CD4-positive, alpha-beta T cell treated with Interleukin-15 for 1 hour (primary cell): Measurements from ENCODE around the gene SFXN3.
A peak's percentile ranks its signal among the peaks of the same experiment; 100 is the strongest.

Experiments used
- DNase-seq: peaks from one replicate; pipeline ENCODE4 v3.0.0-alpha.2; 2020

SFXN3 gene

DNA sequence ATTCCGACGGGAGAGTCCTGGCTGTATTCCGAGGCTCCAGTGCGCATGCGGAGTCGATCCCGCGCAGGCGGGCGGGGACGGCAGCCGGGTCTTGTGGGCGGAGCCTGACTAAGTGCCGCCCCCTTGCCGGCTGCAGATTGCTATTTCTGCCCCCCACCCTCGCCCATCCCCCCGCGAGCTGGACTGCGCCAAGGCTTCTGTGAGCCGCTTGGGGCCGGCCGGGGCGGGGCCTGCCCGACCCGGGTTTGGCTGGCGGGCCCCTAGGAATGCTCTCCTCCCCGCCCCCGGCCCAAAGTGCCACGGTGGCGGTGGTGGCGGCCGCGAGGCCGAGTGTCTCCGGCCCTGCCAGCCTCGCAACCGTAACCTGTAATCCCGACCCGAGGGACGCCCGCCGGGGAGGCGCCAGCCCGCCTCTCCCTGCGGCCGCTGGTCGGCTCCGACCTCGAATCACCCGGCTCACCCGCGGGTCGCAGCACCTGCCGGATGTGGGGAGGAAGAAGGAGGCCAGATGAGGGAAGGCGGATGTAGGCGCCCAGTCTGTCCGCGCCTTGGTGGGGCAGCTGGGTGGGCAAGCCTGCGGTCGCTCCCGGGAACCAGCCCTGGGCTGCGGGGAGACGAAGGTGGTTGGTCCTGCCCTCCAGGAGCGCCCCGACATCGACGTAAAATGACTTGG, 30.1 kb downstream of the SFXN3 start:
- peak; percentile 88 for DNase-seq

DNA sequence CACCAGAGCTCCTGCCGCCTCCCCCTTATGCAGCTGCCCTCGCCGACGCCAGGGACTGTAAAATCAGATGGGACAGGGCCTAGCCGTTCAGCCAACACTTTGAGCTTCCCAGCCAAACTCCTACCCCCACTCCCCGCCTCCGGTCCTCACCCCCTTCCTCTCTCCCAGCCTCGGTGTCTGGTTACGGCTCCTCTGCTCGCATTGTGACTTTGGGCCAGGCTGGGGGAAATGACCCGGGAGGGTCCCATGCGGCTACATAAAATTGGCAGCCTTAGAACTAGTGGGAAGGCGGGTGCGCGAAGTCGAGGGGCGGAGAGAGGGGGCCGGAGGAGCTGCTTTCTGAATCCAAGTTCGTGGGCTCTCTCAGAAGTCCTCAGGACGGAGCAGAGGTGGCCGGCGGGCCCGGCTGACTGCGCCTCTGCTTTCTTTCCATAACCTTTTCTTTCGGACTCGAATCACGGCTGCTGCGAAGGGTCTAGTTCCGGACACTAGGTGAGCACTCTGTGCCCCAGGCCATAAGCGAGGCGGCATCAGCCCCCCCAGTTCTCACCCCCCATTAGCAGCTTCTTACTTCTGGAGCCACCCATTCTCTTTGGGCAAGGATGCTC, 30.7 kb downstream of the SFXN3 start, which contains the start of gene KAZALD1:
KAZALD1 (plus strand) TSS at position 366 of the 608 bp plus-strand sequence. CDS start 604 bp downstream, outside the sequence.
- DNase-seq, result no peak

DNA sequence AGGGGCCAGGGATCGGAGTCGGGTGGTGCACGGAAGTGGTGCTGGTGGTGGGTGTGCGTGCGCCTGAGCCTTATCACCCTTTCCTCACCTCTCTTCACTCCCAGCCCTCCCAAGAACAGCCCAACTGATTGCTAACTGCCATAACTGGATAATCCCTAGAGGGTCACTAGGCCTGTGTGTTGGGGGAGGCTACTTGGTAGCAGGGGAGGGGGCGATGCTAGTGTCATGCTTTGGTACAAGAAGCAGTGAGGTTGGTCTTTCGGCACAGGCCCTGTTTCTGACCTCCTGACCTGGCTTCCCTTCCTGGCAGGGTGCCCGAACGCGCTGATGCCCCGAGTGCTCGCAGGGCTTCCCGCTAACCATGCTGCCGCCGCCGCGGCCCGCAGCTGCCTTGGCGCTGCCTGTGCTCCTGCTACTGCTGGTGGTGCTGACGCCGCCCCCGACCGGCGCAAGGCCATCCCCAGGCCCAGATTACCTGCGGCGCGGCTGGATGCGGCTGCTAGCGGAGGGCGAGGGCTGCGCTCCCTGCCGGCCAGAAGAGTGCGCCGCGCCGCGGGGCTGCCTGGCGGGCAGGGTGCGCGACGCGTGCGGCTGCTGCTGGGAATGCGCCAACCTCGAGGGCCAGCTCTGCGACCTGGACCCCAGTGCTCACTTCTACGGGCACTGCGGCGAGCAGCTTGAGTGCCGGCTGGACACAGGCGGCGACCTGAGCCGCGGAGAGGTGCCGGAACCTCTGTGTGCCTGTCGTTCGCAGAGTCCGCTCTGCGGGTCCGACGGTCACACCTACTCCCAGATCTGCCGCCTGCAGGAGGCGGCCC, 31.4 kb downstream of the SFXN3 start:
- DNase-seq, result peak; percentile 50

GRCh38 chr10:101063050-101063525, 32.1 kb downstream of the SFXN3 start:
- no peak for DNase-seq

DNA sequence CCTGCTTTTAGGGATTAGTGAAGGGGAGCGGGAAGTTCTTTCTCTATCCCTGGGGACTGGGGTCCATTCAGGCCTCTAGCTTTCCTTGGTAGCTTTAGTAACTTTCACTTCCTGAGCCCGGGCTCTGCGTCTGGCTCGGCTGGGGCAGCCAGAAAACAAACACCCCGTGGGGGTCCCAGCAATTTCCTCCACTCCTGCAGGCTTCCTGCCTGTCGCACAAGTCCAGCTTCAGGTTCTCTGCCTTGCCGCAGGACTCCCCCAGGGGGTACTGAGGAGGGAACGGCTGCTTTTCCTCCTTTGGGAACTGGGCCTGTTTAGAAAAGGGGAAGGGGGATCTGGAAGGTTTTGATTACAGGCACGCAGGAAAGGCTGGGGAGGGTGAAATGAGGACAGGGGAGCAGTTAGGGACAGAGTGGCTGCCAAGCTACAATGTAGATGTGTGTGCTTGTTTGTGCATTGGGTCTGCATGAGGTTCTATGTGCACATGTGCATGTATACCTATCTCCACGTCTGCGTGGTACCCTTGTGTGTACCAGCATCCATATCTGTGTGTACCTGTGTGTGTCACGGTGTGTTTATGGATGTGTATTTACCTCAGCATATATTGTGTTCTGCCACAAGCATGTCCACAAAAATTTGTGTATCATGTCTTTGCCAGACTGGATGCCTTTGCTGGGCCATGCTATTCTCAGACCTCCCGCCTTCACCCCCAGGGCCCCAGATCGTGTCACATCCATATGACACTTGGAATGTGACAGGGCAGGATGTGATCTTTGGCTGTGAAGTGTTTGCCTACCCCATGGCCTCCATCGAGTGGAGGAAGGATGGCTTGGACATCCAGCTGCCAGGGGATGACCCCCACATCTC, 32.7 kb downstream of the SFXN3 start:
- DNase-seq, result no peak

DNA sequence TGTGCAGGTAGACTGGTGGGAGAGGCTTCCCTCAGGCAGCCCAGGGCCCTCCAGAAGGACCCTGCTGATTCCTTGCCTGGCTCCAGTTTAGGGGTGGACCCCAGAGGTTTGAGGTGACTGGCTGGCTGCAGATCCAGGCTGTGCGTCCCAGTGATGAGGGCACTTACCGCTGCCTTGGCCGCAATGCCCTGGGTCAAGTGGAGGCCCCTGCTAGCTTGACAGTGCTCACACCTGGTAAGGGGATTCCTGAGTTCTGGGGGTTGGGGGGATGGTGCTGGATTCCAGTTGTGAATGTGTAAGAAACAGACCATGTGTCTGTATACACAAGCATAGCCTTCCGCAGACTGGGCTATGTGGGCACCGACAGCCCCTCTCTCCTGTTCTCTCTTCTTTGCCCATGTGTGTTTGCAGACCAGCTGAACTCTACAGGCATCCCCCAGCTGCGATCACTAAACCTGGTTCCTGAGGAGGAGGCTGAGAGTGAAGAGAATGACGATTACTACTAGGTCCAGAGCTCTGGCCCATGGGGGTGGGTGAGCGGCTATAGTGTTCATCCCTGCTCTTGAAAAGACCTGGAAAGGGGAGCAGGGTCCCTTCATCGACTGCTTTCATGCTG, 33.5 kb downstream of the SFXN3 start:
- no peak for DNase-seq

DNA sequence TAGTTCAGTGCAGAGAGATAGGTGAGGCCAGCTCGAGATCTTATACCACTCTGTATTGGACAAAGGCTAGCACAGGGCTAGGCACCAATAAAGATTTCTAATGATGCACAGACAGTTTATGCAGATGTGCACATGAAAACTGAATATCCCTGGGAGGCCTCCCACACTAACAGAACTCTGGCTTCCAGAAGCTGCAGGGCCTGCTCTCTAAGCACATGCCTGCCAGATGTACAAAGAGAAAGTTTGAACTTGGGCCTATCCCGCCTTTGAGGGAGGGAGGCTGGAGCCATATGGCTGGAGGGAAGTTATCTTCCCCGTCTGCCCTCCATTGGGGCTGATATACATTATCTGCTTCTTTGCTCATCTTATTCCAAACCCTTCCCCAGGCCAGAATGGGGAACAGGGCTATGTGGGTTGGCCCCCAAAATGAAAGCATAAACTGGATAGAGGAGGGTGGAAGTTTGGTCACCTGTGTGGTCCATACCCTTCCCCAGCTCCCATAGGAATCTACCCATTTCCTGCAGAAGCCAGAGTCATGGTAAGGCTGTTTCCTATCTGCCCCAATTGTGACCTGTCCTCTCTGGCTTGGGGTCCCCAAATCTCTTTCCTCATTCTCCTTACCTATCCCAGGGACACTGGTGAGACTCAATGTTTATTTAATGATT, 34.6 kb downstream of the SFXN3 start:
- no peak for DNase-seq

DNA sequence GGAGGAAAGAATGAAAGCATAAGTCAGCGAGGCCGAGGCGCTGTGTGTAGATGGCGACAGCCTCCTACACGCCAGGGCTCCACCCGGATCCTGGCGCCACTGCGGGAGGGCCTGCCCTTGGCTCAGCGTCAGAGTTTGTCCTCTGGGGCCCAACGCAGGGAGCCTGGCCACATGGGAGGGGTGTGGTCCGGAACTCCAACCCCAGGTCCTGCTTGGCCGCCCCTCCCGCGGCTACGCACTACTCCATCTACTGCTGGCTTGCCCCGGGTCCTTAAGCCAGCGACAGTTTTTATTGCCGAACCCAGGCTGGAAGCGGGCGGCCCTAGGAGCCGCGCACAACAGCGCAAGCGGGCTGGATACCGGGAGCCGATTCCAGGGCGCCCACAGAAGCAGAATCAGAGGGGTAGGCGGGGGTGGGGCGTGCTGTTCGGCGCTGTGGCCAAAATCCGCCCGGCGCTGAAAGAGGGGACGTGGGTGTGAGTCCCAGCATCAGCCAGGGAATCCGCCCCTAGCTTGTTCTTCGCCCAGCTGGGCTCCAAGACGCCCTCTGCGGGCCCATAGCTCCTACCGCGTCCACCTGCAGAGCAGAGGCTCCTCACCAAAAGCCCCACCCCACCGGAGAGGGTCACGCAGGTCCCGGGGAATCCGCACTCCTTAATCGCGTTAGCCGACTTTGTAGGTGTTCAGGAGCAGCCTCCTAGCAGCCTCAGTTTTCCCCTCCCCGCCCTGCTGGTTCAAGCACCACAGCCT, 35.3 kb downstream of the SFXN3 start:
- peak; percentile 56 for DNase-seq

DNA sequence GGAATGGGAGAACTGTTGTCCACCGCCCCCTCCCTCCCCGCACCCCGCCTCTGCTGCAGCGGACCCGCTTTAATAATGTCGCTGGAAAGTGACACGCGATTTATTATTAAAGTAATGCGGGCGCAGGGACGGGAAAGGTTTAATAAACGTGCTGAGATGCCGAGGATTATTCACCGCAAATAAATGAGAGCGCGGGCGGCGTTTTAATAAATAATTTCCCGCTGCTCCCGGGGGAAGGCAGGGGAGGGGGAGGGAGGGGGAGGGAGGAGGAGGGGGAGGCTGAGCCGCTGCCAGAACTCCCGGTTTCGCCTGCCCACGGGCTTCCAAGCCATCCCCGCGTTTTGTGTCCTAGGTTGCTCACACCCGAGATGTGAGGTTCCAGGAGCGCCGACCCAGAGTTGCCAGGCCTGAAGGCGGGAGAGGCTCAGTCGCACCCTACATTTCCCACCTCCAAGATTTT, 35.9 kb downstream of the SFXN3 start:
- DNase-seq, result no peak

- DNase-seq, result peak; percentile 74
Measured at GRCh38 chr10:101067356-101068083, 36.5 kb downstream of the SFXN3 start.

- DNase-seq, result no peak
Measured at GRCh38 chr10:101069441-101069840, 38.4 kb downstream of the SFXN3 start.

GRCh38 chr10:101070098-101070497, 39.1 kb downstream of the SFXN3 start:
- DNase-seq, result no peak

- DNase-seq, result peak; percentile 84
Measured at GRCh38 chr10:101071267-101071884, 40.3 kb downstream of the SFXN3 start.

- no peak for DNase-seq
Measured at GRCh38 chr10:101071885-101072433, 40.9 kb downstream of the SFXN3 start.

- DNase-seq, result no peak
Measured at GRCh38 chr10:101072923-101073322, 41.9 kb downstream of the SFXN3 start.

- no peak for DNase-seq
Measured at GRCh38 chr10:101073631-101074030, 42.6 kb downstream of the SFXN3 start.

DNA sequence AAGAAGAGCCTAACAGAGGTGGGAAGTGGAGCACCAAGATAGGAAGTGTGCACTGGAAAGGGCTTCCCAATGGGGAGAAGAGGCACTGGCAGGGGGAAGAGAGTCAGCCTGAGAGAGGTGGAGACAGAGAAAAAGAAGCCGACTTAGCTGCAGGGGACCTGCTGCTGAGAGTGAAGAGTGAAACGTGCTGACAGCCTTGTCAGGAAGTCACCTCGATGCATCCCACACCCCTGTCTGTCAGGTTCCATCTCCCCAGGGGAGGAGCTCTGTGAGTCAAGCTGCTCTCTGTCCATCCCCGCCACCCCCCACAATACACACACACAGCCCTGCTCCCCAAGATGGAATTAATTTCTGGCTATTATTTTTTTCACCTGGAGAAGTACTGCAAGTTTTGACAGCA, 44.7 kb downstream of the SFXN3 start:
- DNase-seq, result no peak

GRCh38 chr10:101076630-101077029, 45.6 kb downstream of the SFXN3 start:
- DNase-seq, result no peak

GRCh38 chr10:101079874-101080273, 48.8 kb downstream of the SFXN3 start:
- no peak for DNase-seq
